H1 (cell line): ENCODE data around the gene MEIS2. TPM values are rescaled to one million over a fixed set of nuclear protein-coding genes. Genes with fewer than 3 reads are reported as not detected.

Experiments used
- CTCF ChIA-PET: fragments of 300-600 bp; sonication (Branson Sonifier 250); formaldehyde crosslinking; loops from one replicate; lab custom pipeline; 2021; ENCODE audit not compliant: partially characterized antibody; lab: Charles Lee
- POLR2A ChIA-PET: fragments of 300-600 bp; sonication (Branson Sonifier 250); formaldehyde crosslinking; loops from one replicate; lab custom pipeline; 2021; ENCODE audit warnings: inconsistent platforms; ENCODE audit not compliant: partially characterized antibody; lab: Charles Lee
- DNase-seq, 2 experiments: peaks; one replicate each; pipeline versions ENCODE4 v3.0.0 to v3.0.0-alpha.2; 2010 to 2022; ENCODE audit warnings: low spot score in 2 of 2, low read depth in 1 of 2, mixed read lengths in 1 of 2
- FAIRE-seq: peaks from 2 replicates; lab custom pipeline; 2011; peaks lifted over from hg19 to GRCh38; lab: Jason Lieb, UNC
- H2AFZ ChIP-seq: 2 replicates; pipeline ENCODE4 v1.8.1; 2012; ENCODE audit warnings: low read length, inconsistent platforms
- H2AK5ac ChIP-seq: 2 replicates; pipeline ENCODE4 v1.6.1; 2013; ENCODE audit warnings: low read depth, low read length
- H2BK120ac ChIP-seq: replicated peaks from 2 replicates; pipeline ENCODE3; 2013; ENCODE audit warnings: low read depth, low read length, inconsistent platforms
- H2BK12ac ChIP-seq: 2 replicates; pipeline ENCODE4 v1.6.1; 2013; ENCODE audit warnings: low read depth, low read length
- H2BK15ac ChIP-seq: 2 replicates; pipeline ENCODE4 v1.6.1; 2013; ENCODE audit warnings: low read length
- H2BK20ac ChIP-seq: 2 replicates; pipeline ENCODE4 v1.6.1; 2013; ENCODE audit warnings: low read length
- H2BK5ac ChIP-seq: 2 replicates; pipeline ENCODE4 v1.6.1; 2013; ENCODE audit warnings: low read depth, low read length
- H3K14ac ChIP-seq: 2 replicates; pipeline ENCODE4 v1.6.1; 2013; ENCODE audit warnings: inconsistent platforms; ENCODE audit not compliant: insufficient read length
- H3K18ac ChIP-seq: 2 replicates; pipeline ENCODE4 v1.6.1; 2013; ENCODE audit warnings: low read length; ENCODE audit errors: extremely low read depth
- H3K23ac ChIP-seq: 2 replicates; pipeline ENCODE4 v1.6.1; 2013; ENCODE audit warnings: inconsistent platforms; ENCODE audit not compliant: insufficient read length
- H3K23me2 ChIP-seq: 2 replicates; pipeline ENCODE4 v1.6.1; 2013; ENCODE audit warnings: low read depth, low read length
- H3K27ac ChIP-seq: 2 replicates; pipeline ENCODE4 v1.6.1; 2011; ENCODE audit warnings: low read depth, low read length, inconsistent platforms
- H3K27me3 ChIP-seq, 4 experiments: replicated peaks in 1 of 4; 1 replicate in 1 of 4; 2 replicates in 3 of 4; pipeline versions ENCODE4 v1.6.1 to v1.8.1; 2011 to 2013; ENCODE audit warnings: low read length in 3 of 4, mild to moderate bottlenecking in 3 of 4, inconsistent platforms in 2 of 4, mixed read lengths in 2 of 4, moderate library complexity in 1 of 4; ENCODE audit not compliant: control insufficient read depth in 3 of 4, insufficient read depth in 3 of 4; ENCODE audit errors: extremely low read depth in 1 of 4
- H3K36me3 ChIP-seq, 4 experiments: 2 replicates each; pipeline versions ENCODE4 v1.6.1 to v1.8.1; 2011 to 2013; ENCODE audit warnings: mild to moderate bottlenecking in 4 of 4, low read length in 3 of 4, moderate library complexity in 2 of 4, control low read depth in 1 of 4, inconsistent platforms in 1 of 4; ENCODE audit not compliant: insufficient read depth in 4 of 4, control insufficient read depth in 2 of 4
- H3K4ac ChIP-seq: replicated peaks from 2 replicates; pipeline ENCODE3; 2013; ENCODE audit warnings: low read length, low read depth, mixed read lengths, inconsistent platforms; ENCODE audit not compliant: insufficient read length
- H3K4me1 ChIP-seq, 4 experiments: replicated peaks in 1 of 4; 1 replicate in 1 of 4; 2 replicates in 3 of 4; pipeline versions ENCODE4 v1.6.1 to v1.8.1; 2011 to 2013; ENCODE audit warnings: low read length in 3 of 4, inconsistent platforms in 2 of 4, mixed read lengths in 1 of 4; ENCODE audit not compliant: insufficient read depth in 4 of 4, control insufficient read depth in 3 of 4
- H3K4me2 ChIP-seq, 2 experiments: 2 replicates each; pipeline versions ENCODE4 v1.6.1 to v1.8.1; 2011 to 2013; ENCODE audit warnings: low read depth in 2 of 2, low read length in 2 of 2, control low read depth in 1 of 2, inconsistent platforms in 1 of 2, mild to moderate bottlenecking in 1 of 2; ENCODE audit not compliant: insufficient read depth in 1 of 2
- H3K4me3 ChIP-seq, 4 experiments: fragments of 200-600, 300-600 bp in 1 of 4; sonication (generic), shearing (Covaris generic), sonication (Bioruptor Twin) in 1 of 4; 2 replicates each; pipeline versions ENCODE4 v1.5.1 to v1.8.1; 2011 to 2016; ENCODE audit warnings: low read length in 4 of 4, low read depth in 3 of 4, control low read depth in 2 of 4, inconsistent platforms in 2 of 4, mild to moderate bottlenecking in 2 of 4, mixed read lengths in 1 of 4, moderate library complexity in 1 of 4; ENCODE audit not compliant: insufficient read depth in 2 of 4; ENCODE audit errors: extremely low read depth in 1 of 4
- H3K56ac ChIP-seq: replicated peaks from 2 replicates; pipeline ENCODE3; 2013; ENCODE audit warnings: low read depth, mild to moderate bottlenecking, mixed read lengths, low read length, inconsistent platforms; ENCODE audit not compliant: insufficient read length
- H3K79me1 ChIP-seq: 2 replicates; pipeline ENCODE4 v1.6.1; 2013; ENCODE audit warnings: low read depth, low read length, control low read depth
- H3K79me2 ChIP-seq, 2 experiments: 2 replicates each; pipeline versions ENCODE4 v1.6.1 to v1.8.1; 2012 to 2013; ENCODE audit warnings: low read length in 2 of 2, mild to moderate bottlenecking in 2 of 2, inconsistent platforms in 1 of 2; ENCODE audit not compliant: insufficient read depth in 2 of 2, control insufficient read depth in 1 of 2
- H3K9ac ChIP-seq, 4 experiments: replicated peaks in 1 of 4; 1 replicate in 1 of 4; 2 replicates in 3 of 4; pipeline versions ENCODE4 v1.6.1 to v1.8.1; 2011 to 2013; ENCODE audit warnings: low read depth in 3 of 4, low read length in 3 of 4, control low read depth in 2 of 4, mild to moderate bottlenecking in 2 of 4, moderate library complexity in 2 of 4, inconsistent platforms in 1 of 4; ENCODE audit errors: extremely low read depth in 1 of 4
- H3K9me3 ChIP-seq, 2 experiments: 2 replicates each; pipeline versions ENCODE4 v1.6.1 to v1.8.1; 2012 to 2013; ENCODE audit warnings: mild to moderate bottlenecking in 2 of 2, moderate library complexity in 2 of 2, control low read depth in 1 of 2, inconsistent platforms in 1 of 2, low read depth in 1 of 2, low read length in 1 of 2, mixed read lengths in 1 of 2; ENCODE audit not compliant: insufficient read depth in 2 of 2
- H4K20me1 ChIP-seq, 2 experiments: replicated peaks in 1 of 2; 2 replicates each; pipeline versions ENCODE3 to v1.8.1; 2011 to 2013; ENCODE audit warnings: inconsistent platforms in 2 of 2, low read length in 2 of 2, mild to moderate bottlenecking in 1 of 2; ENCODE audit not compliant: insufficient read depth in 2 of 2, control insufficient read depth in 1 of 2
- H4K5ac ChIP-seq: 2 replicates; pipeline ENCODE4 v1.6.1; 2013; ENCODE audit warnings: low read length, low read depth, mixed read lengths, inconsistent platforms; ENCODE audit not compliant: insufficient read length
- H4K8ac ChIP-seq: 2 replicates; pipeline ENCODE4 v1.8.0; 2013; ENCODE audit warnings: mild to moderate bottlenecking, moderate library complexity, low read length, inconsistent platforms; ENCODE audit not compliant: insufficient read depth; ENCODE audit errors: extremely low read depth
- H4K91ac ChIP-seq: replicated peaks from 2 replicates; pipeline ENCODE3; 2013; ENCODE audit warnings: low read length, mixed read lengths, inconsistent platforms; ENCODE audit not compliant: insufficient read length
- RFX5 ChIP-seq: IDR thresholded peaks from 2 replicates; pipeline ENCODE4 v1.6.1; 2011; ENCODE audit warnings: low read depth, low read length, improper control_type of control experiment, borderline replicate concordance
- WGBS, 2 experiments: shearing (Covaris generic) in 1 of 2; methylation state at CpG; one replicate each; pipeline versions ENCODE4 v1.1.6 to v1.1.7; 2013 to 2015; ENCODE audit warnings: low lambda C conversion rate in 2 of 2, mixed read lengths in 2 of 2, inconsistent platforms in 1 of 2, low coverage in 1 of 2, missing lambda C conversion rate in 1 of 2; ENCODE audit not compliant: insufficient replicate concordance in 2 of 2, insufficient coverage in 1 of 2, insufficient read length in 1 of 2; ENCODE audit errors: extremely low coverage in 1 of 2, missing lambda C conversion rate in 1 of 2; 5-methylcytosine and 5-hydroxymethylcytosine counted together
- polyA plus RNA-seq, 7 experiments: library from polyadenylated mRNA; depleted of rRNA in 3 of 7; stranded (reverse) in 5 of 7; unstranded in 2 of 7; fragments of >200 nt in 5 of 7; fragments of 200-250 nt in 2 of 7; gene quantifications; 1 replicate in 5 of 7; 2 replicates in 1 of 7; 4 replicates in 1 of 7; pipeline versions ENCODE4 v1.2.1 to v1.2.3, GENCODE V29; 2011 to 2013; ENCODE audit warnings: missing spikeins in 2 of 7, mixed read lengths in 2 of 7
- total RNA-seq: library from RNA; stranded (reverse); fragmentation: NEBNext Ultra II Directional; extraction: Animal tissue kit (Norgen Biotek cat#: 25700); gene quantifications from 2 replicates; pipeline ENCODE4 v1.2.1, GENCODE V29; 2021

MEIS2 gene
- total and polyA plus RNA-seq, 2 of the 8 experiments (the other 6 are each of a cell fraction or from before 2014, with no cell fraction given) = 0.22 to 1.2 TPM

- Histone ChIP-seq H2BK12ac (no peak overlapping the region), H3K9me3 (no peaks in the 10 kb centered on the region), H3K23ac (no peak overlapping the region), H2AK5ac (no peak overlapping the region), H3K9ac (no peak overlapping the region), H3K23me2 (no peaks in the 10 kb centered on the region), H4K20me1 (no peaks in the 10 kb centered on the region), H4K91ac (no peak overlapping the region), H3K4me1 (no peaks in the 10 kb centered on the region), H3K14ac (no peak overlapping the region), H3K27me3 (no peaks in the 10 kb centered on the region), H3K4ac (no peak overlapping the region), H3K36me3 (no peaks in the 10 kb centered on the region), H2BK20ac (no peak overlapping the region), H2BK120ac (no peak overlapping the region), H3K4me3 (no peak overlapping the region), H4K8ac (no peak overlapping the region), H3K27ac (no peak overlapping the region), H3K56ac (no peak overlapping the region), H2BK15ac (no peak overlapping the region), H3K4me2 (no peak overlapping the region), H2AFZ (no peak overlapping the region), H3K18ac (no peak overlapping the region), H4K5ac (no peak overlapping the region), H2BK5ac (no peak overlapping the region), H3K79me1 (no peaks in the 10 kb centered on the region), H3K79me2 (no peaks in the 10 kb centered on the region)
- DNase-seq (no peak), FAIRE-seq (no peak)
- WGBS, 2 experiments = 83% methylated on average over 1 of the region's 1 CpG; no CpG with 5 or more reads in 1 of the 2 experiments
- ChIA-PET POLR2A (no interaction called here), CTCF (no interaction called here)
- TF ChIP-seq RFX5 = no peak
These were observed 91.1 kb downstream of the MEIS2 start for GRCh38 chr15:37009288-37009687.
